Nephron (organoid): ENCODE results near the gene KCNQ1OT1.
A peak's percentile ranks its signal among the peaks of the same experiment; 100 is the strongest.

Experiments
- H3K27ac Mint-ChIP-seq, 3 experiments: 2 replicates each; pipeline ENCODE4 v1.8.0; 2020; ENCODE audit warnings: mixed read lengths in 3 of 3, mild to moderate bottlenecking in 2 of 3, moderate library complexity in 1 of 3
- H3K27me3 Mint-ChIP-seq: 2 replicates; pipeline ENCODE4 v1.8.0; 2021; ENCODE audit warnings: low read depth, mild to moderate bottlenecking, moderate library complexity, mixed read lengths
- H3K36me3 Mint-ChIP-seq: 2 replicates; pipeline ENCODE4 v1.8.0; 2020; ENCODE audit warnings: low read depth, mixed read lengths
- H3K4me1 Mint-ChIP-seq: 2 replicates; pipeline ENCODE4 v1.8.0; 2020; ENCODE audit warnings: mixed read lengths
- H3K4me3 Mint-ChIP-seq, 3 experiments: 2 replicates each; pipeline ENCODE4 v1.8.0; 2020; ENCODE audit warnings: mild to moderate bottlenecking in 3 of 3, mixed read lengths in 3 of 3, moderate library complexity in 2 of 3
- H3K9me3 Mint-ChIP-seq: 2 replicates; pipeline ENCODE4 v1.8.0; 2020; ENCODE audit warnings: mixed read lengths
- CTCF ChIP-seq, 3 experiments: fragments of 200-600 bp; sonication (generic); IDR thresholded peaks; one replicate each; pipeline ENCODE4 v1.5.0; 2021; ENCODE audit warnings: antibody characterized with exemption in 3 of 3; ENCODE audit not compliant: unreplicated experiment in 3 of 3

The KCNQ1OT1 gene

GRCh38 chr11:2696455-2696854 lies 3.3 kb downstream of the KCNQ1OT1 start:
- Mint-ChIP-seq H3K27ac (peak overlapping the region; percentile 78 to 86 (median 83)), H3K9me3 (no peaks in the 10 kb centered on the region), H3K4me3 (peak overlapping the region; percentile 93 to 96 (median 94)), H3K36me3 (peaks cover 9% of the 10 kb centered on the region), H3K27me3 (no peaks in the 10 kb centered on the region), H3K4me1 (peaks cover 77% of the 10 kb centered on the region)
- TF ChIP-seq CTCF (IDR thresholded peaks at IDR 0.05; ENCODE audit: unreplicated experiment in 3 of 3): no peak

GRCh38 chr11:2694995-2695939 lies 4.5 kb downstream of the KCNQ1OT1 start:
- Mint-ChIP-seq H3K4me3 (peak overlapping the region; percentile 18 to 64 (median 26)), H3K36me3 (peaks cover 9% of the 10 kb centered on the region), H3K27me3 (no peaks in the 10 kb centered on the region), H3K4me1 (peaks cover 81% of the 10 kb centered on the region), H3K9me3 (no peaks in the 10 kb centered on the region), H3K27ac (peak overlapping the region in 2 of 3 experiments; percentile 48 to 83)
- no peak for TF ChIP-seq CTCF (IDR thresholded peaks at IDR 0.05; ENCODE audit: unreplicated experiment in 3 of 3)

- H3K4me3 Mint-ChIP-seq: peak overlapping the region; percentile 18 to 64 (median 26)
- H3K27me3 Mint-ChIP-seq: no peaks in the 10 kb centered on the region
- H3K9me3 Mint-ChIP-seq: no peaks in the 10 kb centered on the region
- peaks cover 9% of the 10 kb centered on the region for H3K36me3 Mint-ChIP-seq
- no peak for TF ChIP-seq CTCF (IDR thresholded peaks at IDR 0.05; ENCODE audit: unreplicated experiment in 3 of 3)
- peak overlapping the region in 2 of 3 experiments; percentile 48 to 83 for H3K27ac Mint-ChIP-seq
- H3K4me1 Mint-ChIP-seq: peaks cover 88% of the 10 kb centered on the region
These were observed 5.3 kb downstream of the KCNQ1OT1 start for GRCh38 chr11:2694495-2694894.

- peak overlapping the region; percentile 40 to 64 (median 43) for H3K4me3 Mint-ChIP-seq
- no peaks in the 10 kb centered on the region for H3K9me3 Mint-ChIP-seq
- H3K36me3 Mint-ChIP-seq: peaks cover 9% of the 10 kb centered on the region
- H3K27ac Mint-ChIP-seq: peak overlapping the region; percentile 48 to 88 (median 74)
- TF ChIP-seq CTCF (IDR thresholded peaks at IDR 0.05; ENCODE audit: unreplicated experiment in 3 of 3): no peak
- peaks cover 94% of the 10 kb centered on the region for H3K4me1 Mint-ChIP-seq
- no peaks in the 10 kb centered on the region for H3K27me3 Mint-ChIP-seq
These were observed 6.2 kb downstream of the KCNQ1OT1 start for GRCh38 chr11:2693271-2694261.

- Mint-ChIP-seq H3K27me3 (no peaks in the 10 kb centered on the region), H3K4me1 (peaks cover 94% of the 10 kb centered on the region), H3K4me3 (peak overlapping the region; percentile 15 to 57 (median 45)), H3K9me3 (no peaks in the 10 kb centered on the region), H3K27ac (peak overlapping the region; percentile 74 to 89 (median 88)), H3K36me3 (peaks cover 9% of the 10 kb centered on the region)
- peak; percentile 33 to 48 (median 35) for TF ChIP-seq CTCF (IDR thresholded peaks at IDR 0.05; ENCODE audit: unreplicated experiment in 3 of 3)
These were observed 7.6 kb downstream of the KCNQ1OT1 start for GRCh38 chr11:2691991-2692875.
